ENCODE measurements around the gene SIAH1. TPM values are rescaled to one million over a fixed set of nuclear protein-coding genes. Genes with fewer than 3 reads are reported as not detected.
A peak's percentile ranks its signal among the peaks of the same experiment; 100 is the strongest.

The SIAH1 gene
- total RNA-seq, 1 experiment from 2014 or later, result 22.7 TPM

DNA sequence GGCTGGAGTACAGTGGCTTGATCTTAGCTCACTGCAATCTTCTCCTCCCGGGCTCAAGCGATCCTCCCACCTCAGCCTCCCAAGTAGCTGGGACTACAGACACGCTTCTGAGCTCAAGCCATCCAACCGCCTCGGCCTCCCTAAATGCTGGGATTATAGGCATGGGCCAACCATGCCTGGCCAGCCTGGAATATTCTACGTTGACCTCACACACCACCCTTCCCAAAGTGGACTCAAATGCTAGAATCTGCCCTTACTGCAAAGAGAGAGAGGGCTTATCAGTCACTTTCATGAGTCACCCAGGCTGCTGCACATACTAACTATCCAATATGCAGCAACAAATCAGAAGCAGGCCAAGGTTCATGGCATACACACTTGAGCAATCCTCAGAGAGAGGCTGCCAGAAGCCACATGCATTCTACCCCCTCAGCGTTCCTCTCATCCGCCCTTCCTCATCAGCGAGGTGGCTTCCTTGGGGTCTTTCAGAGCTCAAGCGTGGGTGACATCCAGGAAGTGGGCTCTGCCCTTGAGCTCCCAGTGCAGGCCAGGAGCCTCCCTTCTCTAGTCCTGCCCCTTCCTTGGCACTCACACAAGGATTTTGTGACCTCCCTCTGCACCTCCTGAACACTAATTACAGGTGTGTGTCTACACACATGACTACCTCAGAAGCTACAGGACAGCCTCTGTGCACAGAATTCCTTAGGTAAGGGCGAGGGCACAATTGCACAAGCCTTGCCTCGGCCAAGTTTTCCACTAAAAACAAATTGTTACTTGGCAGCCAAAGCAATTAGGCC is 24.8 kb upstream of the SIAH1 start:
- CTCF ChIA-PET, result interaction anchor here (1.5 kb wide), 1 partner anchor 213 kb away, joined by 3 read pairs; no protein-coding TSS in a partner anchor
- TF ChIP-seq CEBPB (IDR thresholded peaks at IDR 0.05; ENCODE audit: low read depth) (no peak), MAX (IDR thresholded peaks at IDR 0.05) (peak; percentile 25; the same call in 1 of the 2 replicates)
- RAD21 ChIA-PET (ENCODE audit: low non-redundant PET in 1 of 2, low total read pairs in 2 of 2, uncharacterized antibody in 2 of 2, unreplicated experiment in 2 of 2), result no interaction called here
- no TSS peak for BruUV-seq (replicated peaks)
- H4K20me1 ChIP-seq (ENCODE audit: insufficient read depth), result no peaks in the 10 kb centered on the region
- POLR2A ChIA-PET, result interaction anchor here (1.0 kb wide), 1 partner anchor 44 kb away, joined by 3 read pairs; no protein-coding TSS in a partner anchor
- H3K4me2 ChIP-seq (ENCODE audit: low read length), result peak overlapping the region; percentile 25
- no peak overlapping the region for H2AFZ ChIP-seq (ENCODE audit: low read depth, low read length, poor library complexity, severe bottlenecking)
- H3K4me3 ChIP-seq (replicated peaks in 1 of 2; ENCODE audit: low read depth in 1 of 2, low read length in 2 of 2), result no peak overlapping the region
- DNase-seq (ENCODE audit: low read depth, low spot score), result no peak
- H3K27ac ChIP-seq (ENCODE audit: low read depth, low read length), result no peak overlapping the region
- no peaks in the 10 kb centered on the region for H3K27me3 ChIP-seq (ENCODE audit: insufficient read depth, low read length)
- H3K9ac ChIP-seq (ENCODE audit: low read length), result no peak overlapping the region
- H3K9me2 ChIP-seq (ENCODE audit: insufficient read depth), result no peaks in the 10 kb centered on the region
- no peaks in the 10 kb centered on the region for H3K79me2 ChIP-seq (ENCODE audit: insufficient read depth, low read length)
- ATAC-seq, result peak; percentile 63; the same call in 1 of the 2 replicates
- H3K9me3 ChIP-seq (ENCODE audit: control insufficient read depth in 1 of 2, insufficient read depth in 1 of 2, low read depth in 1 of 2, low read length in 2 of 2), result no peaks in the 10 kb centered on the region
- intact Hi-C loops (cut with micrococcal nuclease), result no loop called here
- peaks cover 0 to 12% of the 10 kb centered on the region in 2 experiments; a peak in 1 of 4 replicates for H3K4me1 ChIP-seq (ENCODE audit: control insufficient read depth in 1 of 2, insufficient read depth in 2 of 2, low read length in 2 of 2)
- no peaks in the 10 kb centered on the region for H3K36me3 ChIP-seq (ENCODE audit: control insufficient read depth in 1 of 2, insufficient read depth in 2 of 2, low read length in 2 of 2)

DNA sequence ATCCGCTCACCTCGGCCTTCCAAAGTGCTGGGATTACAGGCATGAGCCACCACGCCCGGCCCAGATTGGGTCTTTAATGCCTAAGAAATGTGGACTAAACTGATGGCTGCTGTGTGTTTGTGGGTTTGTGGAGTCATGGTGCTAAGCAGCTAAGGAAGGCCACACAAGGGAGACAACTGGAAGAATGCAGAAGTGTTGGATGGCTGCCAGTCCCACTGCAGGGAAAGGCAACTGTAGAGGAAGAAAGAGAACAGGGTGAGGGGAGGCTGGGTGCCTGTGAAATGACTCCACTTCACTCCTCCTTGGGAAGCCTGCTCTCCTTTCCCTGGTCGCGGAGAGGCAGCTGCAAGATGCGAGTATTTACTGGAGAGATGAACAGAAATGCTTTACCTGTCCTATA is 23.5 kb upstream of the SIAH1 start:
- ChIA-PET POLR2A (no interaction called here), RAD21 (ENCODE audit: low non-redundant PET in 1 of 2, low total read pairs in 2 of 2, uncharacterized antibody in 2 of 2, unreplicated experiment in 2 of 2) (no interaction called here), CTCF (no interaction called here)
- no TSS peak for BruUV-seq (replicated peaks)
- H3K79me2 ChIP-seq (ENCODE audit: insufficient read depth, low read length), result no peaks in the 10 kb centered on the region
- H3K9me3 ChIP-seq (ENCODE audit: control insufficient read depth in 1 of 2, insufficient read depth in 1 of 2, low read depth in 1 of 2, low read length in 2 of 2), result no peaks in the 10 kb centered on the region
- no peak for TF ChIP-seq ELF1 (IDR thresholded peaks at IDR 0.05; ENCODE audit: borderline replicate concordance, low read depth)
- no peak for TF ChIP-seq EZH2phosphoT487 (IDR thresholded peaks at IDR 0.05; ENCODE audit: borderline replicate concordance)
- no peak for TF ChIP-seq EGR1 (IDR thresholded peaks at IDR 0.05; ENCODE audit: low read depth)
- TF ChIP-seq RAD21 (IDR thresholded peaks at IDR 0.05; ENCODE audit: low read depth), result no peak
- TF ChIP-seq SIN3A (IDR thresholded peaks at IDR 0.05; ENCODE audit: low read depth), result no peak
- TF ChIP-seq FOSL1 (IDR thresholded peaks at IDR 0.05; ENCODE audit: low read depth), result no peak
- no peak for TF ChIP-seq CBX3 (IDR thresholded peaks at IDR 0.05; ENCODE audit: low read depth)
- TF ChIP-seq ZNF274 (IDR thresholded peaks at IDR 0.05; ENCODE audit: low read depth, low read length), result no peak
- TF ChIP-seq ZFX (IDR thresholded peaks at IDR 0.05), result no peak
- TF ChIP-seq MAX (IDR thresholded peaks at IDR 0.05), result no peak
- no peak for TF ChIP-seq EZH2 (IDR thresholded peaks at IDR 0.05)
- TF ChIP-seq JUND (IDR thresholded peaks at IDR 0.05), result no peak
- TF ChIP-seq, protein P1, sequence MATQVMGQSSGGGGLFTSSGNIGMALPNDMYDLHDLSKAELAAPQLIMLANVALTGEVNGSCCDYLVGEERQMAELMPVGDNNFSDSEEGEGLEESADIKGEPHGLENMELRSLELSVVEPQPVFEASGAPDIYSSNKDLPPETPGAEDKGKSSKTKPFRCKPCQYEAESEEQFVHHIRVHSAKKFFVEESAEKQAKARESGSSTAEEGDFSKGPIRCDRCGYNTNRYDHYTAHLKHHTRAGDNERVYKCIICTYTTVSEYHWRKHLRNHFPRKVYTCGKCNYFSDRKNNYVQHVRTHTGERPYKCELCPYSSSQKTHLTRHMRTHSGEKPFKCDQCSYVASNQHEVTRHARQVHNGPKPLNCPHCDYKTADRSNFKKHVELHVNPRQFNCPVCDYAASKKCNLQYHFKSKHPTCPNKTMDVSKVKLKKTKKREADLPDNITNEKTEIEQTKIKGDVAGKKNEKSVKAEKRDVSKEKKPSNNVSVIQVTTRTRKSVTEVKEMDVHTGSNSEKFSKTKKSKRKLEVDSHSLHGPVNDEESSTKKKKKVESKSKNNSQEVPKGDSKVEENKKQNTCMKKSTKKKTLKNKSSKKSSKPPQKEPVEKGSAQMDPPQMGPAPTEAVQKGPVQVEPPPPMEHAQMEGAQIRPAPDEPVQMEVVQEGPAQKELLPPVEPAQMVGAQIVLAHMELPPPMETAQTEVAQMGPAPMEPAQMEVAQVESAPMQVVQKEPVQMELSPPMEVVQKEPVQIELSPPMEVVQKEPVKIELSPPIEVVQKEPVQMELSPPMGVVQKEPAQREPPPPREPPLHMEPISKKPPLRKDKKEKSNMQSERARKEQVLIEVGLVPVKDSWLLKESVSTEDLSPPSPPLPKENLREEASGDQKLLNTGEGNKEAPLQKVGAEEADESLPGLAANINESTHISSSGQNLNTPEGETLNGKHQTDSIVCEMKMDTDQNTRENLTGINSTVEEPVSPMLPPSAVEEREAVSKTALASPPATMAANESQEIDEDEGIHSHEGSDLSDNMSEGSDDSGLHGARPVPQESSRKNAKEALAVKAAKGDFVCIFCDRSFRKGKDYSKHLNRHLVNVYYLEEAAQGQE (IDR thresholded peaks at IDR 0.05; ENCODE audit: low read depth), result no peak
- no peaks in the 10 kb centered on the region for H3K36me3 ChIP-seq (ENCODE audit: control insufficient read depth in 1 of 2, insufficient read depth in 2 of 2, low read length in 2 of 2)
- no peak overlapping the region for H3K9ac ChIP-seq (ENCODE audit: low read length)
- DNase-seq (ENCODE audit: low read depth, low spot score) (no peak), ATAC-seq (no peak)
- no peak overlapping the region for H3K4me3 ChIP-seq (replicated peaks in 1 of 2; ENCODE audit: low read depth in 1 of 2, low read length in 2 of 2)
- H4K20me1 ChIP-seq (ENCODE audit: insufficient read depth), result no peaks in the 10 kb centered on the region
- intact Hi-C loops (cut with micrococcal nuclease), result no loop called here
- H3K9me2 ChIP-seq (ENCODE audit: insufficient read depth), result no peaks in the 10 kb centered on the region
- no peak overlapping the region for H3K27ac ChIP-seq (ENCODE audit: low read depth, low read length)
- H3K4me1 ChIP-seq (ENCODE audit: control insufficient read depth in 1 of 2, insufficient read depth in 2 of 2, low read length in 2 of 2), result peaks cover 0 to 12% of the 10 kb centered on the region in 2 experiments; a peak in 1 of 4 replicates
- H3K4me2 ChIP-seq (ENCODE audit: low read length), result no peak overlapping the region
- H3K27me3 ChIP-seq (ENCODE audit: insufficient read depth, low read length), result no peaks in the 10 kb centered on the region
- H2AFZ ChIP-seq (ENCODE audit: low read depth, low read length, poor library complexity, severe bottlenecking), result no peak overlapping the region
